Measurements from ENCODE around the gene C1QTNF6. TPM values are rescaled to one million over a fixed set of nuclear protein-coding genes. Genes with fewer than 3 reads are reported as not detected.

Gene C1QTNF6
- total RNA-seq, 1 donor from 2014 or later, result 6.0 TPM

- H3K4me2 ChIP-seq (ENCODE audit: low read length), result no peak overlapping the region
- peaks cover 14% of the 10 kb centered on the region for H3K4me1 ChIP-seq (ENCODE audit: insufficient read depth, low read length)
- no peaks in the 10 kb centered on the region for H3K9me3 ChIP-seq (ENCODE audit: insufficient read depth, low read depth, low read length)
- Mint-ChIP-seq H3K36me3 (ENCODE audit: low read depth, unreplicated experiment) (peaks cover 2% of the 10 kb centered on the region), H3K9me3 (ENCODE audit: unreplicated experiment) (peaks cover 2% of the 10 kb centered on the region), H3K27ac (ENCODE audit: unreplicated experiment) (no peak overlapping the region), H3K4me1 (ENCODE audit: low read depth, unreplicated experiment) (peaks cover 12% of the 10 kb centered on the region), H3K27me3 (ENCODE audit: low read depth, unreplicated experiment) (peaks cover 35% of the 10 kb centered on the region), H3K4me3 (ENCODE audit: unreplicated experiment) (no peak overlapping the region)
- no peak overlapping the region for H3K4me3 ChIP-seq (ENCODE audit: insufficient read depth, low read depth, low read length)
- no peak overlapping the region for H2AFZ ChIP-seq (ENCODE audit: low read depth, low read length)
- no peaks in the 10 kb centered on the region for H4K20me1 ChIP-seq (ENCODE audit: insufficient read depth, low read length)
- no peak for FAIRE-seq
- no peaks in the 10 kb centered on the region for H3K79me2 ChIP-seq (ENCODE audit: insufficient read depth, low read length)
- TF ChIP-seq CTCF (IDR thresholded peaks at IDR 0.05; ENCODE audit: insufficient read depth, low read depth, low read length) (no peak), EZH2 (IDR thresholded peaks at IDR 0.05; ENCODE audit: insufficient read depth, low read length) (no peak)
- H3K9ac ChIP-seq (ENCODE audit: low read length), result no peak overlapping the region
- H3K36me3 ChIP-seq (ENCODE audit: insufficient read depth, low read length), result no peaks in the 10 kb centered on the region
- DNase-seq (ENCODE audit: low read depth), result no peak
- H3K27ac ChIP-seq (ENCODE audit: low read depth, low read length), result no peak overlapping the region
- H3K27me3 ChIP-seq (ENCODE audit: insufficient read depth, low read length), result no peaks in the 10 kb centered on the region
Measured at GRCh38 chr22:37180531-37181231, 7.4 kb downstream of the C1QTNF6 start.

GRCh38 chr22:37179622-37180420 is 8.2 kb downstream of the C1QTNF6 start:
- H3K27ac Mint-ChIP-seq (ENCODE audit: unreplicated experiment), result no peak overlapping the region
- H3K4me3 ChIP-seq (ENCODE audit: insufficient read depth, low read depth, low read length), result no peak overlapping the region
- peaks cover 14% of the 10 kb centered on the region for H3K4me1 ChIP-seq (ENCODE audit: insufficient read depth, low read length)
- no peaks in the 10 kb centered on the region for H3K27me3 ChIP-seq (ENCODE audit: insufficient read depth, low read length)
- no peaks in the 10 kb centered on the region for H3K79me2 ChIP-seq (ENCODE audit: insufficient read depth, low read length)
- peaks cover 2% of the 10 kb centered on the region for H3K9me3 Mint-ChIP-seq (ENCODE audit: unreplicated experiment)
- H3K4me1 Mint-ChIP-seq (ENCODE audit: low read depth, unreplicated experiment), result peaks cover 12% of the 10 kb centered on the region
- peaks cover 2% of the 10 kb centered on the region for H3K36me3 Mint-ChIP-seq (ENCODE audit: low read depth, unreplicated experiment)
- FAIRE-seq (no peak), DNase-seq (ENCODE audit: low read depth) (no peak)
- TF ChIP-seq CTCF (IDR thresholded peaks at IDR 0.05; ENCODE audit: insufficient read depth, low read depth, low read length) (no peak), EZH2 (IDR thresholded peaks at IDR 0.05; ENCODE audit: insufficient read depth, low read length) (no peak)
- no peaks in the 10 kb centered on the region for H3K36me3 ChIP-seq (ENCODE audit: insufficient read depth, low read length)
- H2AFZ ChIP-seq (ENCODE audit: low read depth, low read length), result no peak overlapping the region
- H4K20me1 ChIP-seq (ENCODE audit: insufficient read depth, low read length), result no peaks in the 10 kb centered on the region
- H3K9ac ChIP-seq (ENCODE audit: low read length), result no peak overlapping the region
- H3K27ac ChIP-seq (ENCODE audit: low read depth, low read length), result no peak overlapping the region
- H3K4me3 Mint-ChIP-seq (ENCODE audit: unreplicated experiment), result no peak overlapping the region
- H3K9me3 ChIP-seq (ENCODE audit: insufficient read depth, low read depth, low read length), result no peaks in the 10 kb centered on the region
- peaks cover 43% of the 10 kb centered on the region for H3K27me3 Mint-ChIP-seq (ENCODE audit: low read depth, unreplicated experiment)
- no peak overlapping the region for H3K4me2 ChIP-seq (ENCODE audit: low read length)

- Histone ChIP-seq H3K4me2 (ENCODE audit: low read length) (no peak overlapping the region), H3K27ac (ENCODE audit: low read depth, low read length) (no peak overlapping the region), H2AFZ (ENCODE audit: low read depth, low read length) (no peak overlapping the region), H3K9me3 (ENCODE audit: insufficient read depth, low read depth, low read length) (no peaks in the 10 kb centered on the region), H3K36me3 (ENCODE audit: insufficient read depth, low read length) (no peaks in the 10 kb centered on the region), H3K9ac (ENCODE audit: low read length) (no peak overlapping the region), H3K4me3 (ENCODE audit: insufficient read depth, low read depth, low read length) (no peak overlapping the region), H3K4me1 (ENCODE audit: insufficient read depth, low read length) (peaks cover 14% of the 10 kb centered on the region), H4K20me1 (ENCODE audit: insufficient read depth, low read length) (no peaks in the 10 kb centered on the region), H3K79me2 (ENCODE audit: insufficient read depth, low read length) (no peaks in the 10 kb centered on the region), H3K27me3 (ENCODE audit: insufficient read depth, low read length) (no peaks in the 10 kb centered on the region)
- Mint-ChIP-seq H3K27me3 (ENCODE audit: low read depth, unreplicated experiment) (peaks cover 46% of the 10 kb centered on the region), H3K9me3 (ENCODE audit: unreplicated experiment) (peaks cover 2% of the 10 kb centered on the region), H3K36me3 (ENCODE audit: low read depth, unreplicated experiment) (peaks cover 2% of the 10 kb centered on the region), H3K27ac (ENCODE audit: unreplicated experiment) (no peak overlapping the region), H3K4me1 (ENCODE audit: low read depth, unreplicated experiment) (peaks cover 12% of the 10 kb centered on the region), H3K4me3 (ENCODE audit: unreplicated experiment) (no peak overlapping the region)
- DNase-seq (ENCODE audit: low read depth) (no peak), FAIRE-seq (no peak)
- TF ChIP-seq EZH2 (IDR thresholded peaks at IDR 0.05; ENCODE audit: insufficient read depth, low read length) (no peak), CTCF (IDR thresholded peaks at IDR 0.05; ENCODE audit: insufficient read depth, low read depth, low read length) (no peak)
Measured at GRCh38 chr22:37179126-37179470, 8.9 kb downstream of the C1QTNF6 start.

All from astrocyte (in vitro differentiated cells and primary cell).